T-helper 2 cell treated with Interferon-gamma antibody and Interleukin-4, amounts not matched to agents 100 ng/mL and 5 ng/mL, for 36 hours (primary cell): Measurements from ENCODE around the gene NAA25. TPM values are rescaled to one million over a fixed set of nuclear protein-coding genes. Genes with fewer than 3 reads are reported as not detected.
"Not testable (repeated sequence)": the region's sequence is repeated elsewhere in the genome, so short reads cannot be mapped to it uniquely, and the experiment has no call there.

Source experiments
- intact Hi-C: fragments of 100-400 bp; cut with micrococcal nuclease; formaldehyde crosslinking; loops from one replicate; pipeline ENCODE4 v1.15.1; 2023
- total RNA-seq: library from RNA; stranded (reverse); gene quantifications from 2 replicates; pipeline ENCODE4 v1.2.3, GENCODE V29; 2022

NAA25 gene
- total RNA-seq, 1 donor from 2014 or later: 33.6 TPM

- intact Hi-C loops: no loop called here
Measured at GRCh38 chr12:112117685-112118084, 9.1 kb upstream of the NAA25 start.

GRCh38 chr12:112116232-112117060, 7.9 kb upstream of the NAA25 start:
- intact Hi-C loops: no loop called here

GRCh38 chr12:112115259-112116045, 6.9 kb upstream of the NAA25 start:
- intact Hi-C loops: no loop called here

GRCh38 chr12:112112409-112113133, 4.0 kb upstream of the NAA25 start:
- intact Hi-C loops: no loop called here

- intact Hi-C loops: no loop called here
Measured at GRCh38 chr12:112111931-112112330, 3.3 kb upstream of the NAA25 start.

- intact Hi-C loops: not testable (repeated sequence)
Measured at GRCh38 chr12:112110787-112111662, 2.4 kb upstream of the NAA25 start.

- intact Hi-C loops: loop anchor here (1.0 to 10.0 kb wide), 4 partner anchors 94 to 310 kb away; partner anchors contain the start of genes ERP29, HECTD4, MAPKAPK5 and PTPN11
Measured at GRCh38 chr12:112107306-112108201, 1.0 kb downstream of the NAA25 start.

GRCh38 chr12:112105891-112106290, 2.7 kb downstream of the NAA25 start:
- intact Hi-C loops: loop anchor here (5.0 to 10.0 kb wide), 2 partner anchors 279 to 311 kb away; partner anchors contain the start of genes HECTD4 and PTPN11

GRCh38 chr12:112103758-112104503, 4.7 kb downstream of the NAA25 start:
- intact Hi-C loops: loop anchor here (10.0 kb wide), 1 partner anchor 281 kb away; the partner anchor contains the start of gene HECTD4

- intact Hi-C loops: loop anchor here (10.0 kb wide), 1 partner anchor 282 kb away; the partner anchor contains the start of gene HECTD4
Measured at GRCh38 chr12:112102746-112103145, 5.8 kb downstream of the NAA25 start.

- intact Hi-C loops: loop anchor here (10.0 kb wide), 1 partner anchor 283 kb away; the partner anchor contains the start of gene HECTD4
Measured at GRCh38 chr12:112102127-112102526, 6.5 kb downstream of the NAA25 start.

- intact Hi-C loops: loop anchor here (10.0 kb wide), 1 partner anchor 284 kb away; the partner anchor contains the start of gene HECTD4
Measured at GRCh38 chr12:112100500-112100899, 8.1 kb downstream of the NAA25 start.

- intact Hi-C loops: no loop called here
Measured at GRCh38 chr12:112097641-112098040, 10.9 kb downstream of the NAA25 start.

GRCh38 chr12:112096667-112097066, 11.9 kb downstream of the NAA25 start:
- intact Hi-C loops: no loop called here

GRCh38 chr12:112096070-112096469, 12.5 kb downstream of the NAA25 start:
- intact Hi-C loops: no loop called here

- intact Hi-C loops: no loop called here
Measured at GRCh38 chr12:112091563-112091962, 17.0 kb downstream of the NAA25 start.

- intact Hi-C loops: loop anchor here (5.0 kb wide), 1 partner anchor 141 kb away; no protein-coding TSS in a partner anchor
Measured at GRCh38 chr12:112087851-112088250, 20.7 kb downstream of the NAA25 start.
